GM23338 (cell line): ENCODE results near the gene AGAP1. TPM values are rescaled to one million over a fixed set of nuclear protein-coding genes. Genes with fewer than 3 reads are reported as not detected.

Experiments
- ATAC-seq: fragments of 200-7000 bp; cut with Tn5 transposase; 3 replicates; pipeline ENCODE4 v1.9.1; 2020
- DNase-seq: peaks from one replicate; pipeline ENCODE4 v3.0.0-alpha.2; 2015; ENCODE audit warnings: low spot score
- H2AFZ ChIP-seq: fragments of 200-600 bp; sonication (generic); 2 replicates; pipeline ENCODE4 v1.8.0; 2016; ENCODE audit warnings: antibody characterized with exemption, mild to moderate bottlenecking, moderate library complexity
- H3F3A ChIP-seq: fragments of 200-600 bp; sonication (generic); replicated peaks from 2 replicates; pipeline ENCODE4 v1.8.0; 2017; ENCODE audit warnings: antibody characterized with exemption, mixed run types, low read depth
- H3K27ac ChIP-seq: fragments of 200-600 bp; sonication (generic); 2 replicates; pipeline ENCODE4 v1.6.1; 2016; ENCODE audit warnings: low read depth
- H3K27me3 ChIP-seq: fragments of 200-600 bp; sonication (generic); 2 replicates; pipeline ENCODE4 v1.8.0; 2016; ENCODE audit warnings: mild to moderate bottlenecking, mixed run types, moderate library complexity; ENCODE audit not compliant: insufficient read depth
- H3K36me3 ChIP-seq: fragments of 200-600 bp; sonication (generic); 2 replicates; pipeline ENCODE4 v1.8.0; 2016; ENCODE audit warnings: mild to moderate bottlenecking; ENCODE audit not compliant: insufficient read depth
- H3K4me1 ChIP-seq: fragments of 200-600 bp; sonication (generic); 2 replicates; pipeline ENCODE4 v1.8.0; 2016; ENCODE audit warnings: mild to moderate bottlenecking, moderate library complexity; ENCODE audit not compliant: insufficient read depth
- H3K4me2 ChIP-seq: fragments of 200-600 bp; sonication (generic); 2 replicates; pipeline ENCODE4 v1.7.1; 2017; ENCODE audit warnings: mixed run types
- H3K4me3 ChIP-seq: fragments of 200-600 bp; sonication (generic); 2 replicates; pipeline ENCODE4 v1.6.1; 2016; ENCODE audit warnings: mixed run types
- H3K79me2 ChIP-seq: fragments of 200-600 bp; sonication (generic); replicated peaks from 2 replicates; pipeline ENCODE4 v1.8.0; 2017; ENCODE audit warnings: mild to moderate bottlenecking; ENCODE audit not compliant: insufficient read depth
- H3K9me2 ChIP-seq: fragments of 200-600 bp; sonication (generic); 2 replicates; pipeline ENCODE4 v1.8.0; 2017; ENCODE audit not compliant: insufficient read depth
- H4K20me1 ChIP-seq: fragments of 200-600 bp; sonication (generic); replicated peaks from 2 replicates; pipeline ENCODE4 v1.8.0; 2017; ENCODE audit warnings: mild to moderate bottlenecking; ENCODE audit not compliant: insufficient read depth
- H3K27ac Mint-ChIP-seq: 2 replicates; pipeline ENCODE4 v1.8.0; 2020; ENCODE audit warnings: inconsistent platforms, mild to moderate bottlenecking, moderate library complexity, mixed read lengths
- H3K27me3 Mint-ChIP-seq: 3 replicates; pipeline ENCODE4 v1.8.0; 2022; ENCODE audit warnings: low read depth, mild to moderate bottlenecking, moderate library complexity, mixed read lengths, inconsistent platforms; ENCODE audit not compliant: insufficient read depth, poor library complexity
- H3K36me3 Mint-ChIP-seq: 3 replicates; pipeline ENCODE4 v1.8.0; 2021; ENCODE audit warnings: low read depth, mild to moderate bottlenecking, inconsistent platforms, moderate library complexity, mixed read lengths
- H3K4me1 Mint-ChIP-seq: 3 replicates; pipeline ENCODE4 v1.8.0; 2020; ENCODE audit warnings: mild to moderate bottlenecking, inconsistent platforms, mixed read lengths
- H3K4me3 Mint-ChIP-seq: 3 replicates; pipeline ENCODE4 v1.8.0; 2021; ENCODE audit warnings: moderate library complexity, mild to moderate bottlenecking, inconsistent platforms, mixed read lengths
- H3K9me3 Mint-ChIP-seq: 3 replicates; pipeline ENCODE4 v1.8.0; 2020; ENCODE audit warnings: moderate library complexity, mild to moderate bottlenecking, inconsistent platforms, mixed read lengths
- CREB1 ChIP-seq: fragments of 250-450 bp; sonication (Bioruptor Pico); IDR thresholded peaks from 2 replicates; pipeline ENCODE4 v1.5.0; 2020; ENCODE audit warnings: low read depth, mild to moderate bottlenecking, moderate library complexity
- CTCF ChIP-seq, 2 experiments: fragments of 200-600 bp in 1 of 2; sonication (generic) in 1 of 2; conservative IDR thresholded peaks; 2 replicates each; pipeline versions ENCODE4 v1.5.1 to v1.6.1; 2016 to 2017; ENCODE audit warnings: antibody characterized with exemption in 2 of 2, low read depth in 2 of 2, mild to moderate bottlenecking in 2 of 2, moderate library complexity in 1 of 2
- ETS1 ChIP-seq: IDR thresholded peaks from 2 replicates; pipeline ENCODE4 v1.6.1; 2016; ENCODE audit warnings: antibody characterized with exemption
- EZH2 ChIP-seq: fragments of 200-600 bp; sonication (generic); IDR thresholded peaks from one replicate; pipeline ENCODE4 v1.8.0; 2017; ENCODE audit warnings: antibody characterized with exemption, mild to moderate bottlenecking, low read depth; ENCODE audit not compliant: unreplicated experiment
- EZH2phosphoT487 ChIP-seq: fragments of 200-600 bp; sonication (generic); IDR thresholded peaks from one replicate; pipeline ENCODE4 v1.8.1; 2018; ENCODE audit warnings: antibody characterized with exemption; ENCODE audit not compliant: unreplicated experiment
- JUNB ChIP-seq: IDR thresholded peaks from one replicate; pipeline ENCODE4 v1.6.1; 2016; ENCODE audit warnings: antibody characterized with exemption; ENCODE audit not compliant: unreplicated experiment
- NANOG ChIP-seq: IDR thresholded peaks from 2 replicates; pipeline ENCODE4 v1.6.1; 2016; ENCODE audit warnings: antibody characterized with exemption, borderline replicate concordance
- STAT1 ChIP-seq: IDR thresholded peaks from one replicate; pipeline ENCODE4 v1.6.1; 2016; ENCODE audit warnings: antibody characterized with exemption; ENCODE audit not compliant: unreplicated experiment
- ZNF114 ChIP-seq: fragments of 250-450 bp; sonication (Bioruptor Pico); IDR thresholded peaks from 2 replicates; pipeline ENCODE4 v1.5.0; 2020; ENCODE audit warnings: mild to moderate bottlenecking, moderate library complexity
- ZNF331 ChIP-seq: fragments of 250-450 bp; sonication (Bioruptor Pico); IDR thresholded peaks from 2 replicates; pipeline ENCODE4 v1.5.0; 2020; ENCODE audit warnings: low read depth, mild to moderate bottlenecking, moderate library complexity
- ZNF462 ChIP-seq: fragments of 250-450 bp; sonication (Bioruptor Pico); IDR thresholded peaks from 2 replicates; pipeline ENCODE4 v1.5.0; 2020; ENCODE audit warnings: mild to moderate bottlenecking, moderate library complexity
- polyA plus RNA-seq: library from polyadenylated mRNA; unstranded; fragments of >200 nt; fragmentation: Nextera tagmentation; extraction: Ambion mirVana; gene quantifications from 2 replicates; pipeline ENCODE4 v1.2.1, GENCODE V29; 2016
- total RNA-seq: library from RNA; depleted of rRNA; stranded (reverse); fragments of >200 nt; shearing (Covaris generic); gene quantifications from 2 replicates; pipeline ENCODE4 v1.2.3, GENCODE V29; 2014

Gene AGAP1
- total and polyA plus RNA-seq, 2 experiments from 2014 or later: 13.3 to 27.9 TPM

GRCh38 chr2:235747001-235747785 is 253.3 kb downstream of the AGAP1 start (continued):
- TF ChIP-seq ETS1: no peak
- no peak for TF ChIP-seq CTCF (conservative IDR thresholded peaks at IDR 0.05; ENCODE audit: low read depth in 2 of 2)
- no peak for TF ChIP-seq CREB1 (CRISPR knock-in tag)
- TF ChIP-seq EZH2: no peak
- no peak for TF ChIP-seq JUNB
- no peak for TF ChIP-seq STAT1
- TF ChIP-seq EZH2phosphoT487: no peak
- no peak for TF ChIP-seq ZNF331
- TF ChIP-seq ZNF114 (CRISPR knock-in tag): no peak

GRCh38 chr2:235747786-235748091 is 253.9 kb downstream of the AGAP1 start:
- Histone ChIP-seq H4K20me1 (peaks cover 9% of the 10 kb centered on the region; the same call in 1 of the 2 replicates), H3K27ac (peak overlapping the region; percentile 20; the same call in 1 of the 2 replicates), H3K4me2 (peak overlapping the region; percentile 62), H2AFZ (no peak overlapping the region), H3K9me2 (no peaks in the 10 kb centered on the region), H3K4me3 (no peak overlapping the region), H3K79me2 (no peaks in the 10 kb centered on the region), H3K27me3 (no peaks in the 10 kb centered on the region), H3F3A (no peaks in the 10 kb centered on the region; the same call in 1 of the 2 replicates), H3K36me3 (no peaks in the 10 kb centered on the region), H3K4me1 (peaks cover 24% of the 10 kb centered on the region)
- DNase-seq: no peak
- H3K27ac Mint-ChIP-seq: no peak overlapping the region
- no peaks in the 10 kb centered on the region for H3K9me3 Mint-ChIP-seq
- ATAC-seq: peak; percentile 68; the same call in 2 of the 3 replicates
- peaks cover 24% of the 10 kb centered on the region for H3K36me3 Mint-ChIP-seq
- peaks cover 14% of the 10 kb centered on the region for H3K27me3 Mint-ChIP-seq
- H3K4me1 Mint-ChIP-seq: peaks cover 21% of the 10 kb centered on the region
- no peak overlapping the region; the same call in 2 of the 3 replicates for H3K4me3 Mint-ChIP-seq
- TF ChIP-seq NANOG (no peak), ZNF462 (CRISPR knock-in tag) (no peak), STAT1 (no peak), JUNB (no peak), ETS1 (no peak), ZNF331 (no peak), EZH2 (no peak), ZNF114 (CRISPR knock-in tag) (no peak)
